Measurements from ENCODE around the gene ACACA. TPM values are rescaled to one million over a fixed set of nuclear protein-coding genes. Genes with fewer than 3 reads are reported as not detected.

ACACA gene
- total and polyA plus RNA-seq, 9 of the 15 experiments (the other 6 are each of a cell fraction or from before 2014, with no cell fraction given): 35.9 to 135 (median 88.4) TPM

- Histone ChIP-seq H3K9me3 (replicated peaks; ENCODE audit: control insufficient read depth, insufficient read depth, low read depth, low read length) (peaks cover 2% of the 10 kb centered on the region; the same call in 1 of the 2 replicates), H3K9me1 (ENCODE audit: control insufficient read depth, insufficient read depth, low read length) (no peaks in the 10 kb centered on the region), H3K27ac (ENCODE audit: extremely low read depth, low read depth, low read length) (no peak overlapping the region), H3K9ac (ENCODE audit: insufficient read depth in 1 of 2, low read depth in 2 of 2, low read length in 2 of 2) (no peak overlapping the region), H3K36me3 (ENCODE audit: control insufficient read depth, insufficient read depth, low read length) (no peaks in the 10 kb centered on the region), H3K4me2 (ENCODE audit: insufficient read depth, low read length) (no peak overlapping the region), H3K79me2 (ENCODE audit: control insufficient read depth, insufficient read depth, low read length) (no peaks in the 10 kb centered on the region), H3K4me1 (replicated peaks in 1 of 2; ENCODE audit: control insufficient read depth in 2 of 2, insufficient read depth in 2 of 2, low read length in 2 of 2) (peaks cover 0 to 12% of the 10 kb centered on the region in 2 experiments; a peak in 2 of 5 replicates), H2AFZ (ENCODE audit: low read depth, low read length) (no peak overlapping the region), H3K4me3 (no peak overlapping the region), H3K27me3 (ENCODE audit: control insufficient read depth in 2 of 2, insufficient read depth in 2 of 2, low read length in 2 of 2) (peaks cover 47 to 67% of the 10 kb centered on the region in 2 experiments), H4K20me1 (replicated peaks; ENCODE audit: control insufficient read depth, insufficient read depth, low read length) (peaks cover 14% of the 10 kb centered on the region; the same call in 1 of the 2 replicates)
- 15% methylated on average over 23 of the region's 25 CpGs for WGBS (ENCODE audit: insufficient coverage, low coverage, missing lambda C conversion rate)
- TF ChIP-seq ZNF217 (CRISPR knock-in tag; IDR thresholded peaks at IDR 0.05) (no peak), DMBX1 (CRISPR knock-in tag; IDR thresholded peaks at IDR 0.05; ENCODE audit: borderline replicate concordance) (no peak), ZBTB49 (CRISPR knock-in tag; IDR thresholded peaks at IDR 0.05; ENCODE audit: borderline replicate concordance) (no peak), ZNF408 (CRISPR knock-in tag; IDR thresholded peaks at IDR 0.05; ENCODE audit: low read depth) (no peak)
- FAIRE-seq: no peak
- no TSS peak for BruUV-seq (replicated peaks)
- in situ Hi-C loops (cut with MboI) (no loop called here), intact Hi-C loops (cut with micrococcal nuclease) (no loop called here)
- ChIA-PET CTCF (ENCODE audit: low intra/inter-chr PET ratio) (no interaction called here), POLR2A (no interaction called here)
- no peak for DNase-seq (ENCODE audit: extremely low read depth in 1 of 4, low spot score in 3 of 4)
- no peak for ATAC-seq
Observed at GRCh38 chr17:37066322-37067255, 340.0 kb downstream of the ACACA start.

Measured in K562 (cell line).